Ovary (tissue), 3 donors: ENCODE data around the gene HOMER1.

Experiments
- EP300 ChIP-seq: sonication (generic); formaldehyde crosslinking; IDR thresholded peaks from one replicate; pipeline ENCODE4 v1.6.1; 2017; ENCODE audit warnings: antibody characterized with exemption
- POLR2A ChIP-seq: fragments of 450-650 bp; IDR thresholded peaks from one replicate; pipeline ENCODE4 v1.6.1; 2017; ENCODE audit warnings: antibody characterized with exemption, mild to moderate bottlenecking, moderate library complexity
- TF ChIP-seq, protein P1 (sequence below), 3 donors: fragments of 450-650 bp in 2 of 3; fragments of 200-600 bp in 1 of 3; IDR thresholded peaks; one replicate each; pipeline versions ENCODE4 v1.5.1 to v1.8.0; 2016 to 2022; ENCODE audit warnings: antibody characterized with exemption in 3 of 3, mild to moderate bottlenecking in 1 of 3
- donor health status: DM: no; HTN: no; CAD: no.

DNA sequence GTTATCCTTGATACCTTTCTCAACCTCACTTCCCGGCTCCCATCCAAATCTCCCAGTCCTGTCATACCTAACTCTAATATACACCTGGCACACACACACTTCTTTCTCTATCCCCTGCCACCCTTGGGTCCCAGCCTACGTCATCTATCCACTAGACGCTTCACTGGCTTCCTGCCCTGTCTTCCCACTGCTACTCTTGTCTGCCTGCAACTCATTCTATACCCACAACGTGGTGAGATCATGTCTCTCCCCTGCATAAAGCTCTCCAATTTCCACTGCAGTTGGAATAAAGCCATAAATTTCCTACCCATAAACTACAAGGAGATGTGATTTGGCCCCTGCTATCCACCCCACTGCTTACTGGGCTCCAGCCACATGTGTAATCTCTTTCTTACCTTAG lies 184.5 kb downstream of the HOMER1 start:
- TF ChIP-seq, protein P1, sequence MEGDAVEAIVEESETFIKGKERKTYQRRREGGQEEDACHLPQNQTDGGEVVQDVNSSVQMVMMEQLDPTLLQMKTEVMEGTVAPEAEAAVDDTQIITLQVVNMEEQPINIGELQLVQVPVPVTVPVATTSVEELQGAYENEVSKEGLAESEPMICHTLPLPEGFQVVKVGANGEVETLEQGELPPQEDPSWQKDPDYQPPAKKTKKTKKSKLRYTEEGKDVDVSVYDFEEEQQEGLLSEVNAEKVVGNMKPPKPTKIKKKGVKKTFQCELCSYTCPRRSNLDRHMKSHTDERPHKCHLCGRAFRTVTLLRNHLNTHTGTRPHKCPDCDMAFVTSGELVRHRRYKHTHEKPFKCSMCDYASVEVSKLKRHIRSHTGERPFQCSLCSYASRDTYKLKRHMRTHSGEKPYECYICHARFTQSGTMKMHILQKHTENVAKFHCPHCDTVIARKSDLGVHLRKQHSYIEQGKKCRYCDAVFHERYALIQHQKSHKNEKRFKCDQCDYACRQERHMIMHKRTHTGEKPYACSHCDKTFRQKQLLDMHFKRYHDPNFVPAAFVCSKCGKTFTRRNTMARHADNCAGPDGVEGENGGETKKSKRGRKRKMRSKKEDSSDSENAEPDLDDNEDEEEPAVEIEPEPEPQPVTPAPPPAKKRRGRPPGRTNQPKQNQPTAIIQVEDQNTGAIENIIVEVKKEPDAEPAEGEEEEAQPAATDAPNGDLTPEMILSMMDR (IDR thresholded peaks at IDR 0.05), result no peak
- TF ChIP-seq EP300 (no peak), POLR2A (no peak)
